WTC11 (cell line): ENCODE results near the gene WNT7A.

Experiments used
- ATF1 ChIP-seq: sonication (generic); formaldehyde crosslinking; IDR thresholded peaks from 2 replicates; pipeline ENCODE4 v1.8.1; 2023; ENCODE audit warnings: mild to moderate bottlenecking, moderate library complexity, missing genetic modification reagents
- CREB1 ChIP-seq: sonication (generic); formaldehyde crosslinking; IDR thresholded peaks from 2 replicates; pipeline ENCODE4 v1.8.0; 2023; ENCODE audit warnings: mild to moderate bottlenecking, missing genetic modification reagents
- KAT7 ChIP-seq: sonication (generic); formaldehyde crosslinking; IDR thresholded peaks from 2 replicates; pipeline ENCODE4 v1.8.1; 2023; ENCODE audit warnings: missing genetic modification reagents, mild to moderate bottlenecking, borderline replicate concordance
- NR2C2 ChIP-seq: sonication (generic); formaldehyde crosslinking; IDR thresholded peaks from 2 replicates; pipeline ENCODE4 v1.8.0; 2022; ENCODE audit warnings: mild to moderate bottlenecking, missing genetic modification reagents
- SP1 ChIP-seq: sonication (generic); formaldehyde crosslinking; conservative IDR thresholded peaks from 2 replicates; pipeline ENCODE4 v1.8.1; 2022; ENCODE audit warnings: missing genetic modification reagents
- TCF7 ChIP-seq: sonication (generic); formaldehyde crosslinking; IDR thresholded peaks from 2 replicates; pipeline ENCODE4 v1.8.0; 2022; ENCODE audit warnings: mild to moderate bottlenecking, low read depth, missing genetic modification reagents, moderate library complexity
- ZNF138 ChIP-seq: sonication (generic); formaldehyde crosslinking; conservative IDR thresholded peaks from 2 replicates; pipeline ENCODE4 v1.8.1; 2022; ENCODE audit warnings: mild to moderate bottlenecking, moderate library complexity, missing genetic modification reagents
- TF ChIP-seq, protein P1 (sequence below): fragments of 200-600 bp; IDR thresholded peaks from 2 replicates; pipeline ENCODE4 v1.8.0; 2022; ENCODE audit warnings: antibody characterized with exemption
- TF ChIP-seq, protein P2 (sequence below): sonication (generic); formaldehyde crosslinking; IDR thresholded peaks from 2 replicates; pipeline ENCODE4 v1.8.0; 2022; ENCODE audit warnings: mild to moderate bottlenecking, missing genetic modification reagents
- TF ChIP-seq, protein P3 (sequence below): sonication (generic); formaldehyde crosslinking; conservative IDR thresholded peaks from 2 replicates; pipeline ENCODE4 v1.8.1; 2023; ENCODE audit warnings: mild to moderate bottlenecking, low read depth, missing genetic modification reagents, moderate library complexity
- TF ChIP-seq, protein P4 (sequence below): sonication (generic); formaldehyde crosslinking; IDR thresholded peaks from 2 replicates; pipeline ENCODE4 v1.8.0; 2022; ENCODE audit warnings: mild to moderate bottlenecking, missing genetic modification reagents

DNA sequence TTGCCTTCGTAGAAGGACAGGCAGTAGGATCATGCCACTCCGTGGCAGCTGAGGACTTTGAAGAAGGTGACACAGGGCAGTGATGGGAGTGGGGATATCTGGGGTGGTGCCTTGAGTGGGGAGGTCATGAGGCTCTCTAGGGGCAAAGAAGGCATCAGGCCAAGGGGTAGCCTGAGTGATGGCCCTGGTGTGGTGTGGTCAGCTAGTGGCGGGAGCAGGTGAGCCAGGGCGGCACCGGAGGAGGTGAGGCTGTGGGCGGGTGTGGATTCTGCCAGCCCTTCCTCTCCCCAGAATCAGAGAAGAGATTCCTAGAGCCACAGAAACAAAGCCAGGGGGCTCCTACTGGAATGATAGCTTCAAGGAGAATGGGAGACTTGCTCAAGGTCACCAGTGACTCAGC, 18.4 kb downstream of the WNT7A start:
- TF ChIP-seq, protein P1, sequence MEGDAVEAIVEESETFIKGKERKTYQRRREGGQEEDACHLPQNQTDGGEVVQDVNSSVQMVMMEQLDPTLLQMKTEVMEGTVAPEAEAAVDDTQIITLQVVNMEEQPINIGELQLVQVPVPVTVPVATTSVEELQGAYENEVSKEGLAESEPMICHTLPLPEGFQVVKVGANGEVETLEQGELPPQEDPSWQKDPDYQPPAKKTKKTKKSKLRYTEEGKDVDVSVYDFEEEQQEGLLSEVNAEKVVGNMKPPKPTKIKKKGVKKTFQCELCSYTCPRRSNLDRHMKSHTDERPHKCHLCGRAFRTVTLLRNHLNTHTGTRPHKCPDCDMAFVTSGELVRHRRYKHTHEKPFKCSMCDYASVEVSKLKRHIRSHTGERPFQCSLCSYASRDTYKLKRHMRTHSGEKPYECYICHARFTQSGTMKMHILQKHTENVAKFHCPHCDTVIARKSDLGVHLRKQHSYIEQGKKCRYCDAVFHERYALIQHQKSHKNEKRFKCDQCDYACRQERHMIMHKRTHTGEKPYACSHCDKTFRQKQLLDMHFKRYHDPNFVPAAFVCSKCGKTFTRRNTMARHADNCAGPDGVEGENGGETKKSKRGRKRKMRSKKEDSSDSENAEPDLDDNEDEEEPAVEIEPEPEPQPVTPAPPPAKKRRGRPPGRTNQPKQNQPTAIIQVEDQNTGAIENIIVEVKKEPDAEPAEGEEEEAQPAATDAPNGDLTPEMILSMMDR, result no peak
- TF ChIP-seq, protein P2, sequence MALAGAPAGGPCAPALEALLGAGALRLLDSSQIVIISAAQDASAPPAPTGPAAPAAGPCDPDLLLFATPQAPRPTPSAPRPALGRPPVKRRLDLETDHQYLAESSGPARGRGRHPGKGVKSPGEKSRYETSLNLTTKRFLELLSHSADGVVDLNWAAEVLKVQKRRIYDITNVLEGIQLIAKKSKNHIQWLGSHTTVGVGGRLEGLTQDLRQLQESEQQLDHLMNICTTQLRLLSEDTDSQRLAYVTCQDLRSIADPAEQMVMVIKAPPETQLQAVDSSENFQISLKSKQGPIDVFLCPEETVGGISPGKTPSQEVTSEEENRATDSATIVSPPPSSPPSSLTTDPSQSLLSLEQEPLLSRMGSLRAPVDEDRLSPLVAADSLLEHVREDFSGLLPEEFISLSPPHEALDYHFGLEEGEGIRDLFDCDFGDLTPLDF (CRISPR knock-in tag), result no peak
- TF ChIP-seq, protein P3, sequence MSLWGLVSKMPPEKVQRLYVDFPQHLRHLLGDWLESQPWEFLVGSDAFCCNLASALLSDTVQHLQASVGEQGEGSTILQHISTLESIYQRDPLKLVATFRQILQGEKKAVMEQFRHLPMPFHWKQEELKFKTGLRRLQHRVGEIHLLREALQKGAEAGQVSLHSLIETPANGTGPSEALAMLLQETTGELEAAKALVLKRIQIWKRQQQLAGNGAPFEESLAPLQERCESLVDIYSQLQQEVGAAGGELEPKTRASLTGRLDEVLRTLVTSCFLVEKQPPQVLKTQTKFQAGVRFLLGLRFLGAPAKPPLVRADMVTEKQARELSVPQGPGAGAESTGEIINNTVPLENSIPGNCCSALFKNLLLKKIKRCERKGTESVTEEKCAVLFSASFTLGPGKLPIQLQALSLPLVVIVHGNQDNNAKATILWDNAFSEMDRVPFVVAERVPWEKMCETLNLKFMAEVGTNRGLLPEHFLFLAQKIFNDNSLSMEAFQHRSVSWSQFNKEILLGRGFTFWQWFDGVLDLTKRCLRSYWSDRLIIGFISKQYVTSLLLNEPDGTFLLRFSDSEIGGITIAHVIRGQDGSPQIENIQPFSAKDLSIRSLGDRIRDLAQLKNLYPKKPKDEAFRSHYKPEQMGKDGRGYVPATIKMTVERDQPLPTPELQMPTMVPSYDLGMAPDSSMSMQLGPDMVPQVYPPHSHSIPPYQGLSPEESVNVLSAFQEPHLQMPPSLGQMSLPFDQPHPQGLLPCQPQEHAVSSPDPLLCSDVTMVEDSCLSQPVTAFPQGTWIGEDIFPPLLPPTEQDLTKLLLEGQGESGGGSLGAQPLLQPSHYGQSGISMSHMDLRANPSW, result no peak
- TF ChIP-seq ATF1 (CRISPR knock-in tag) (no peak), CREB1 (CRISPR knock-in tag) (no peak), NR2C2 (CRISPR knock-in tag) (no peak), TCF7 (CRISPR knock-in tag) (no peak), SP1 (no peak), ZNF138 (CRISPR knock-in tag) (no peak), KAT7 (no peak)
- TF ChIP-seq, protein P4, sequence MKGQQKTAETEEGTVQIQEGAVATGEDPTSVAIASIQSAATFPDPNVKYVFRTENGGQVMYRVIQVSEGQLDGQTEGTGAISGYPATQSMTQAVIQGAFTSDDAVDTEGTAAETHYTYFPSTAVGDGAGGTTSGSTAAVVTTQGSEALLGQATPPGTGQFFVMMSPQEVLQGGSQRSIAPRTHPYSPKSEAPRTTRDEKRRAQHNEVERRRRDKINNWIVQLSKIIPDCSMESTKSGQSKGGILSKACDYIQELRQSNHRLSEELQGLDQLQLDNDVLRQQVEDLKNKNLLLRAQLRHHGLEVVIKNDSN, result no peak
